MM.1S (cell line): ENCODE results near the gene NSMF.

ENCODE experiments used
- CTCF ChIP-seq: fragments of 300-600 bp; sonication (generic); IDR thresholded peaks from 2 replicates; pipeline ENCODE4 v1.5.1; 2016; ENCODE audit warnings: antibody characterized with exemption, low read length, mixed read lengths
- EZH2phosphoT487 ChIP-seq: fragments of 300-600 bp; sonication (generic); IDR thresholded peaks from 2 replicates; pipeline ENCODE4 v1.6.1; 2018; ENCODE audit warnings: antibody characterized with exemption, low read length

- TF ChIP-seq CTCF (no peak), EZH2phosphoT487 (no peak)
These were observed 22.2 kb downstream of the NSMF start for GRCh38 chr9:137436761-137437600.
